Activated T-helper 1 cell treated with anti-CD3 and anti-CD28 coated beads, Interleukin-2, amount 50 U/mL, for 16 hours (primary cell): ENCODE results near the gene ALKBH4.
"Not testable (repeated sequence)": the region's sequence is repeated elsewhere in the genome, so short reads cannot be mapped to it uniquely, and the experiment has no call there.

Experiments used
- DNase-seq, 2 donors: peaks; one replicate each; pipeline ENCODE4 v3.0.0-alpha.2; 2020; ENCODE audit warnings: low read depth in 1 of 2, low spot score in 1 of 2

ALKBH4 gene

GRCh38 chr7:102478314-102479208 lies 13.9 kb upstream of the ALKBH4 start, which contains the start of gene POLR2J:
Gene POLR2J, minus strand, starts transcription at chr7:102478922. Its CDS starts 62 bp downstream, at chr7:102478860.
- peak; percentile 79 to 98 for DNase-seq

DNA sequence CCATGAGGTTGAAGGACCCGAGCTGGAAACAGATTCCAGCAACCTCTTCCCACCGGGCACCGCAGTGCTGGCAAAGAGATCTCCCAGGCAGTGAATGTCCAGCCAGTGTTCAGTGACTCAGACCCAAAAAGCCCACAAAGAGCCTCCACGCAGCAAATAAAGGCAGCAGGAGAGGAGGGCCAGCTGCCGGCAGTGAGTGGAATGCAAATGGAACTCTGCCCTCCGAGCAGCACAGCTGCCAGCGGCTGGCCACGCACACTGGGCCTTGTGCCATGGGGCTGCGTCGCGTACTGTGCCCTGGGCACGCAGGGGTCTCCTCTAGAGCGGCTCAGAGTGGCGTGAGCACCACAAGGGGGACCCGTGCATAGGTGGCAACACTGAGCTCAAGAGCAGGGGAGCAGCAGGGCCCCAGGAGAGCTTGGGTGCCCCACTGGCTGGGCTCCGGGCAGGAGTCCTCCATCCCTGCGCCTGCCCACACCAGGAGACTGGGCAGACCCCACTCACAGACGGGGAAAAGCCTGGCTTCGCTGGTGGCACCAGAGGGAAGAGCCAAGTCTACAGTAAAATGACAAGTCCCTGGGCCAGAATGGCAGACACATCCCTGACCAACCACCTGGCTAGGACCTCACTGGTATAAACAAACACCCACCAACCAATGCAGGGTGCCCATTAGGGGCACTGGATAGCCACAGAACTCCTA lies 10.2 kb upstream of the ALKBH4 start:
- DNase-seq: not testable (repeated sequence)

- DNase-seq: not testable (repeated sequence)
Observed at GRCh38 chr7:102474116-102474515, 9.5 kb upstream of the ALKBH4 start.

- no peak for DNase-seq
Observed at GRCh38 chr7:102473271-102473991, 8.8 kb upstream of the ALKBH4 start.

DNA sequence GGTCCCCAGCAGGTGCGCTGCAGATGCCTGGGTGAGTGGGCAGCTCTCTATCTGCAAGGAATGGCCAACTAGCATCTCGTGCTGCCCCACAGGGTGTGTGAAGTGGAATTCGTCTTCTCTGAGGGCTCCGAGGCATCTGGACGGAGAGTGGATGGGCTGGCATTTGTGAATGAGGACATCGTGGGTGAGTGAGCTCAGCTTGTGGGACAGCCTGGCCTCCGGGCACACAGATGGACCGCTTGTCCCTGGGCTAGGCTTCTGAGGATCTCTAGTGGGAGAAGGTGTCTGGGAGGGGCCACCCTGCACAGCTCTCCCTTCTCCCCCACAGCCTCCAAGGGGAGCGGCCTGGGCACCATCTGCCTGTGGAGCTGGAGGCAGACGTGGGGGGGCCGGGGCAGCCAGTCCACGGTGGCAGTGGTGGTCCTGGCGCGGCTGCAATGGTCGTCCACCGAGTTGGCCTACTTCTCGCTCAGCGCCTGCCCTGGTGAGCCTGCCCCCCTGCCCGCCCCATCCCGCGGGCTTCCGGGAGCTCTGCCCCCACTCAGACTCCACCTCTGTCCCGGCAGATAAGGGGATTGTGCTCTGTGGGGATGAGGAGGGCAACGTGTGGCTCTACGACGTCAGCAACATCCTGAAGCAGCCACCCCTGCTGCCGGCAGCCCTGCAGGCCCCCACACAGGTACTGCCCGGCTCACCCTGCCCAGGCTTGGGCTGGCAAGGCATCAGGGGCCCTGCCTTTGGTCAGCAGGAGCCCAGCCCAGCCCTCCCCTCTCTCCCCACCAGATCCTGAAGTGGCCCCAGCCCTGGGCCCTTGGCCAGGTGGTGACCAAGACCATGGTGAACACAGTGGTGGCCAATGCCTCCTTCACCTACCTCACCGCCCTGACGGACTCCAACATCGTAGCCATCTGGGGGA lies 7.7 kb upstream of the ALKBH4 start:
- DNase-seq: no peak

- DNase-seq: no peak
Observed at GRCh38 chr7:102471791-102472125, 7.1 kb upstream of the ALKBH4 start.

DNA sequence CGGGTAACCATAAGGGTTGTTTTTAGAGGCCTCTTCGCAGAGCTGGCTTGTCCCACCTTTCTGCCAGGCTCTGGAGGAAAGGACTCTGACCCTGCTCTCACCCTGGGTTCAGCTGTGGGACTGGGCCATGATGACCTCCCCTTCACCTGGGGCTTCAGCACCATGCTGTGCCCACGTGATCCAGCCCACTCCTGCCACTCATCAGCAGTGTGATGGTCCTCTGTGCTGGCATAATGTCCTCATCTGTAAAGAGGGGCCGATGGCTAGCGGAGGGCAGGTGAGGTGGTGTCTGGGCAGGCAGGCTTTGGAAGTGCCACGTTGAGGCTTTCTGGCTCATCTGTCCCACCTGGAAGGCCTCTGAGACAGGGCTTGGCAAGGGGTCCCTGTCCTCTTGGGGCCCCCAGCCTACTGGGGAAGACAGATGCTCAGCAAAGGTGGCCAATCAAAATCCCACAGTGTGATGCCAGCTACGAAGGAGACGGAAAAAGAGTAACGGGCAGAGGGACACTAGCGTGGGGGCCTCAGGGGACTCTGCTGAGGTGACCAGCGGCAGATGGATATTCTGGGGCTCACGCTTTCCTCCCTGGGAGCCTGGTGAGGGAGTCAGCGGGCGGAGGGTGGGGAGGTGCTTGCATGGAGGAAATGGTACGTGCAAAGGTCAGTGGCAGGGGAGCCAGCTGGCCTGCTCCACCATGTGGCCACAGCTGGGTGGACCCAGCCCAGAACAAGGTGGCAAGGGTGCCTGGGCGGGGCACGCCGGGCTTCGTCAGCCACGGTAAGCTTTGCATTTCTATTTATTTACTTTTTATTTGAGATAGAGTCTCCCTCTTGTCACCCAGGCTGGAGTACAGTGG lies 5.5 kb upstream of the ALKBH4 start:
- no peak for DNase-seq

DNA sequence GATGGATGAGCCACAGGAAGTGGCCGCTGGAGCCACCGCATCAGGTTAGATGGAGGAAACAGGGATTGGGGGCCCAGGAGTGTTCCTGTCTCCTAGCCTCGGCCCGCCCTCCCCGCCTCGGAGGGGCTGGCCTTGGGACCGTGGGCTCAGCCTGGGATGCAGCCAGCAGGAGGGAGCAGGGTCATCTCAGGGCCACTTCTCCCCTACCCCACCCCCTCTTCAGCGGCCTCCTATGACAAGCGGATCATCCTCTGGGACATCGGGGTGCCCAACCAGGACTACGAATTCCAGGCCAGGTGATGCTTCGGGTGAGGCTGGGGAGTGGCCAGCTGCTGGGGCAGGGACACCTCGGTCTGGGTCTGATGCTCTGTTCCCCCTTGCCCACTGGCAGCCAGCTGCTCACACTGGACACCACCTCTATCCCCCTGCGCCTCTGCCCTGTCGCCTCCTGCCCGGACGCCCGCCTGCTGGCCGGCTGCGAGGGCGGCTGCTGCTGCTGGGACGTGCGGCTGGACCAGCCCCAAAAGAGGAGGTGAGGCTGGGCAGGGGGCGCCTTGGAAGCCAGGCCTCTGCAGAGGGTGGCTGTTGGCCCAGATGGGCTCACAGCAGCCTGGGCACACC lies 4.8 kb upstream of the ALKBH4 start:
- no peak for DNase-seq

GRCh38 chr7:102468478-102469350 lies 4.1 kb upstream of the ALKBH4 start:
- no peak for DNase-seq

- no peak for DNase-seq
Observed at GRCh38 chr7:102467581-102468477, 3.2 kb upstream of the ALKBH4 start.

DNA sequence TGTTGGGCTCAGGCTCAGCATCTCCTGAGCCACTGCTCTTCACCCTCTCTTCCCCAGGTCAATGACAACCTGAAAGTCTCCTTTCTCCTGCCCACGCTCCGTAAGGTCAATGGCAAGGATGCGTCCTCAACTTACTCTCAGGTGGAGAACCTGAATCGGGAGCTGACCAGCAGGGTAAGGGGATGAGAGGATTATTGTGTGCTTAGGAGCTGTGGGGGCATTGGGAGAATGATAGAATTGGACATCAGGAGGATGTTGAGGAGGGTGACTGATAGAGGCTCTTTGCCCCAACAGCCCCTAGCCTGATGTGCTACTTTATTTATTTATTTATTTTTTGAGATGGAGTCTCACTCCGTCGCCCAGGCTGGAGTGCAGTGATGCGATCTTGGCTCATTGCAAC lies 1.4 kb upstream of the ALKBH4 start:
- DNase-seq: no peak

DNA sequence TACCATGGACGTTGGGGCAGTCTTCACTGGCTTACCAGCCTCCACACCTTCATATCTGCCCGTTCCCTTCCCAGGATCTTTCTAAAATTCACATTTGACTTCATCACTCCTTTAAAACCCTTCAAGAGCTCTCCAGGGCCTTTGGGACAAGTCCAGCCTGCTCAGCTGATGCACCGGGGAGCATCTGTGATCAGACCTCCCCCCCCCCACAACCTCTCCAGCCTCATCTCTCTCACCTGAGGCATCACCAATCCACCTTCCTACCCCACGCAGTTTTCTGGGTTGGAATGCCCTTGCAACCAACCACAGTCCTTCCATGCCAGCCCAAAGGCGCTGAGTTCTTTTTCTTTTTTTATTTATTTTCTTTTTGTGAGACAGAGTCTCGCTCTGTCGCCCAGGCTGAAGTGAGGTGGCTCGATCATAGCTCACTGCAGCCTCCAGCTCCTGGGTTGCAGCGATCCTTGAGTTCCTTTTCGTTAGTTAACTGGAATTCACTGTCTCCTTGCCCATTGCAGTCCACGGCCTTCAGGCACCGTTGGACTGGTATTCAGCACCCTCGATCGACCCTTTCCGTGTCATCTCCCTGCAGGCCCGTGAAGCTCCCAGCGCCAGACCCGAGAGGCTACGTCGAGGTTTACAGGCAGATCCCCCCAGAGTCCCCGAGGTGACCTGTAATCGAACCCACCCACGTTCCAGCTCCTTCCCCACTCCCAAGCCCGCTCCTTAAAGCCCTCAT lies 654 bp downstream of the ALKBH4 start:
- no peak for DNase-seq

- DNase-seq: no peak
Observed at GRCh38 chr7:102460467-102460866, 4.2 kb downstream of the ALKBH4 start.

- DNase-seq: no peak
Observed at GRCh38 chr7:102459221-102459844, 5.3 kb downstream of the ALKBH4 start.

- no peak for DNase-seq
Observed at GRCh38 chr7:102457352-102457924, 7.2 kb downstream of the ALKBH4 start.

DNA sequence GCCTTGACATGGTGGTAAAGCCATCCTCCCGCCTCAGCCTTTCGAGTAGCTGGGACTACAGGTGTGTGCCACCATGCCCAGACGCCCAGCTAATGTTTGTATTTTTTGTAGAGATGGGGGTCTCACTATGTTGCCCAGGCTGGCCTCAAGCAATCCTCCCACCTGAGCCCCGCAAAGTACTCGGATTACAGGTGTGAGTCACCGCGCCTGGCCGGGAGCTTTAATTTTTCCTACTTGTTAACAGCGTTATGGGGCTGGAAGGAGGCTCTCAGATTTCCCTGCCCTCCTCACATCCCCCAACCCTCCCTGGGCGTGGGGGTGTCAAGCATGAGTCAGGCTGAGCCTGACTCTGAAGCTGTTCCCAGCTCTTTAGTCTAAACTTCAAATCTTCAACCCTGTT lies 8.3 kb downstream of the ALKBH4 start:
- DNase-seq: no peak
